Loucy (cell line): ENCODE data around the gene SLIT1.

Experiments
- CTCF ChIP-seq: fragments of 200-600 bp; sonication (generic); conservative IDR thresholded peaks from 2 replicates; pipeline ENCODE4 v1.5.1; 2014; ENCODE audit warnings: mild to moderate bottlenecking, antibody characterized with exemption, low read length
- EZH2phosphoT487 ChIP-seq: fragments of 200-600 bp; IDR thresholded peaks from 2 replicates; pipeline ENCODE4 v1.6.1; 2018; ENCODE audit warnings: antibody characterized with exemption, mild to moderate bottlenecking, moderate library complexity, borderline replicate concordance

- TF ChIP-seq CTCF (no peak), EZH2phosphoT487 (no peak)
Observed at GRCh38 chr10:97006364-97006763, 179.4 kb downstream of the SLIT1 start.
